A549 (cell line): ENCODE measurements around the gene DLGAP1. TPM values are rescaled to one million over a fixed set of nuclear protein-coding genes. Genes with fewer than 3 reads are reported as not detected.

ENCODE experiments used
- ATAC-seq, 2 experiments: fragments of 200-7000 bp in 1 of 2; fragments of >200 bp in 1 of 2; cut with Nextera tagmentation in 1 of 2; cut with Tn5 transposase in 1 of 2; 3 replicates each; pipeline versions ENCODE4 v1.8.0 to v1.9.1; 2018 to 2020; ENCODE audit warnings: mild to moderate bottlenecking in 1 of 2, moderate library complexity in 1 of 2
- CTCF ChIA-PET: fragments of 300-600 bp; sonication (Branson Sonifier 250); formaldehyde crosslinking; extraction: SDS; loops from one replicate; lab custom pipeline; 2021; ENCODE audit warnings: antibody characterized with exemption, inconsistent platforms; lab: Yijun Ruan, JAX
- POLR2A ChIA-PET: fragments of 350-600 bp; formaldehyde crosslinking; extraction: SDS; loops from one replicate; lab custom pipeline; 2021; ENCODE audit warnings: antibody characterized with exemption, inconsistent platforms; lab: Yijun Ruan, JAX
- DNase-seq, 2 experiments: peaks; one replicate each; pipeline versions ENCODE4 v3.0.0 to v3.0.0-alpha.2; 2011 to 2016; ENCODE audit warnings: low read depth in 1 of 2, low spot score in 1 of 2
- FAIRE-seq: peaks from 2 replicates; lab custom pipeline; 2011; peaks lifted over from hg19 to GRCh38; lab: Jason Lieb, UNC
- H3K27ac ChIP-seq, 2 experiments: fragments of >200 bp; sonication (Bioruptor Twin); formaldehyde crosslinking; 3 replicates each; pipeline ENCODE4 v1.5.1; 2016 to 2017
- H3K4me1 ChIP-seq: fragments of >200 bp; sonication (Bioruptor Twin); formaldehyde crosslinking; 3 replicates; pipeline ENCODE4 v1.6.1; 2016
- H3K4me2 ChIP-seq: fragments of >200 bp; sonication (Bioruptor Twin); formaldehyde crosslinking; 3 replicates; pipeline ENCODE4 v1.6.1; 2016
- H3K4me3 ChIP-seq: fragments of >200 bp; sonication (Bioruptor Twin); formaldehyde crosslinking; 3 replicates; pipeline ENCODE4 v1.5.1; 2016
- H3K9me3 ChIP-seq: fragments of >200 bp; sonication (Bioruptor Twin); formaldehyde crosslinking; 3 replicates; pipeline ENCODE4 v1.6.1; 2016
- ATOH8 ChIP-seq: fragments of 250-450 bp; sonication (Bioruptor Pico); IDR thresholded peaks from 2 replicates; pipeline ENCODE4 v1.5.0; 2020; ENCODE audit warnings: low read depth, mild to moderate bottlenecking, moderate library complexity
- BCL3 ChIP-seq: fragments of >200 bp; sonication (Bioruptor Twin); formaldehyde crosslinking; IDR thresholded peaks from 3 replicates; pipeline ENCODE4 v1.6.1; 2016
- CBX2 ChIP-seq: fragments of 200-600 bp; sonication (generic); IDR thresholded peaks from 2 replicates; pipeline ENCODE4 v1.6.1; 2016; ENCODE audit warnings: low read depth, mild to moderate bottlenecking, borderline replicate concordance
- CEBPB ChIP-seq, 2 experiments: fragments of >200 bp in 1 of 2; sonication (Bioruptor Twin) in 1 of 2; formaldehyde crosslinking in 1 of 2; IDR thresholded peaks; 2 replicates each; pipeline ENCODE4 v1.6.1; 2012 to 2016
- CTCF ChIP-seq: fragments of >200 bp; sonication (Bioruptor Twin); formaldehyde crosslinking; IDR thresholded peaks from 3 replicates; pipeline ENCODE4 v1.5.1; 2016
- E2F6 ChIP-seq: IDR thresholded peaks from 2 replicates; pipeline ENCODE4 v1.6.1; 2012; ENCODE audit warnings: low read depth, borderline replicate concordance
- ELK1 ChIP-seq: fragments of 150-350 bp; IDR thresholded peaks from 2 replicates; pipeline ENCODE4 v1.6.1; 2014; ENCODE audit warnings: low read depth, mild to moderate bottlenecking, low read length
- ESRRA ChIP-seq: fragments of 150-350 bp; IDR thresholded peaks from 2 replicates; pipeline ENCODE4 v1.6.1; 2014; ENCODE audit warnings: mild to moderate bottlenecking, low read length, borderline replicate concordance
- FOSL2 ChIP-seq, 2 experiments: fragments of 450-650 bp in 1 of 2; fragments of >200 bp in 1 of 2; sonication (Bioruptor Twin) in 1 of 2; formaldehyde crosslinking; IDR thresholded peaks; 2 replicates each; pipeline versions ENCODE4 v1.5.0 to v1.6.1; 2016 to 2020; ENCODE audit warnings: mild to moderate bottlenecking in 1 of 2, moderate library complexity in 1 of 2
- HES2 ChIP-seq: fragments of >200 bp; sonication (Bioruptor Twin); formaldehyde crosslinking; IDR thresholded peaks from 2 replicates; pipeline ENCODE4 v1.6.1; 2016
- HOXA7 ChIP-seq: fragments of 250-450 bp; sonication (Bioruptor Pico); IDR thresholded peaks from 2 replicates; pipeline ENCODE4 v1.5.0; 2020; ENCODE audit warnings: mild to moderate bottlenecking, moderate library complexity
- HOXB13 ChIP-seq: fragments of 250-450 bp; sonication (Bioruptor Pico); IDR thresholded peaks from 2 replicates; pipeline ENCODE4 v1.5.0; 2020; ENCODE audit warnings: low read depth, mild to moderate bottlenecking, moderate library complexity
- HOXB5 ChIP-seq: fragments of 250-450 bp; sonication (Bioruptor Pico); IDR thresholded peaks from 2 replicates; pipeline ENCODE4 v1.5.0; 2020; ENCODE audit warnings: mild to moderate bottlenecking, moderate library complexity
- JUNB ChIP-seq: fragments of >200 bp; sonication (Bioruptor Twin); formaldehyde crosslinking; IDR thresholded peaks from 2 replicates; pipeline ENCODE4 v1.6.1; 2016
- KDM1A ChIP-seq: fragments of 200-600 bp; sonication (generic); IDR thresholded peaks from 2 replicates; pipeline ENCODE4 v1.6.1; 2016; ENCODE audit warnings: low read depth, mild to moderate bottlenecking
- MAFK ChIP-seq: fragments of 450-650 bp; IDR thresholded peaks from 2 replicates; pipeline ENCODE4 v1.6.1; 2014; ENCODE audit not compliant: partially characterized antibody
- NR3C1 ChIP-seq: fragments of >200 bp; sonication (Bioruptor Twin); formaldehyde crosslinking; IDR thresholded peaks from 3 replicates; pipeline ENCODE4 v1.6.1; 2017
- PHF8 ChIP-seq: fragments of 200-600 bp; sonication (generic); IDR thresholded peaks from 2 replicates; pipeline ENCODE4 v1.6.1; 2016; ENCODE audit warnings: low read depth, mild to moderate bottlenecking, antibody characterized with exemption, moderate library complexity, borderline replicate concordance
- POLR2A ChIP-seq: IDR thresholded peaks from 2 replicates; pipeline ENCODE4 v1.6.1; 2012; ENCODE audit warnings: mild to moderate bottlenecking, low read length
- SREBF2 ChIP-seq: fragments of 450-650 bp; IDR thresholded peaks from 2 replicates; pipeline ENCODE4 v1.6.1; 2014; ENCODE audit warnings: mild to moderate bottlenecking, moderate library complexity
- WGBS: methylation state at CpG from one replicate; pipeline ENCODE4 v1.1.6; 2017; ENCODE audit errors: missing lambda C conversion rate; 5-methylcytosine and 5-hydroxymethylcytosine counted together
- polyA plus RNA-seq, 4 experiments: library from polyadenylated mRNA; depleted of rRNA in 3 of 4; stranded (reverse); fragments of >200 nt; fragmentation: RNase III in 1 of 4; extraction: RNeasy Plus Mini Kit Qiagen cat#74134 plus additional on column Dnase treatment in 1 of 4; gene quantifications; 2 replicates in 3 of 4; 3 replicates in 1 of 4; pipeline ENCODE4 v1.2.3, GENCODE V29; 2011 to 2017

The DLGAP1 gene
- polyA plus RNA-seq, 2 of the 4 experiments (the other 2 are of a cell fraction): 0.04 to 0.12 TPM

GRCh38 chr18:4157352-4157751, 297.8 kb downstream of the DLGAP1 start (continued):
- TF ChIP-seq ATOH8 (no peak), CTCF (no peak), CBX2 (no peak), HOXB13 (no peak)
- TF ChIP-seq, all 56 proteins: peak for 0

GRCh38 chr18:4146797-4147196, 308.3 kb downstream of the DLGAP1 start:
- ATAC-seq (no peak), DNase-seq (no peak), FAIRE-seq (no peak)
- 3% methylated on average over 1 of the region's 1 CpG for WGBS
- POLR2A ChIA-PET: no interaction called here
- no peak overlapping the region for H3K27ac ChIP-seq
- H3K4me2 ChIP-seq: no peak overlapping the region
- no peaks in the 10 kb centered on the region for H3K4me1 ChIP-seq
- no peak overlapping the region for H3K4me3 ChIP-seq
- CTCF ChIA-PET: no interaction called here
- TF ChIP-seq KDM1A (no peak), MAFK (peak; percentile 32)
- no peaks in the 10 kb centered on the region for H3K9me3 ChIP-seq

- no peaks in the 10 kb centered on the region for H3K9me3 ChIP-seq
- FAIRE-seq (no peak), DNase-seq (no peak), ATAC-seq (no peak)
- CTCF ChIA-PET: no interaction called here
- H3K4me3 ChIP-seq: no peak overlapping the region
- 0% methylated on average over 1 of the region's 1 CpG for WGBS
- H3K4me1 ChIP-seq: no peaks in the 10 kb centered on the region
- H3K4me2 ChIP-seq: no peak overlapping the region
- H3K27ac ChIP-seq: no peak overlapping the region
- TF ChIP-seq NR3C1: no peak
- no peak for TF ChIP-seq SREBF2
- TF ChIP-seq HES2: no peak
- TF ChIP-seq KDM1A: no peak
- TF ChIP-seq BCL3: no peak
- no peak for TF ChIP-seq HOXA7 (CRISPR knock-in tag)
- no peak for TF ChIP-seq ESRRA
- no peak for TF ChIP-seq E2F6
- TF ChIP-seq, all 56 proteins: peak for 0
- POLR2A ChIA-PET: no interaction called here
Measured at GRCh38 chr18:4144201-4144600, 310.9 kb downstream of the DLGAP1 start.

GRCh38 chr18:4143585-4143984, 311.5 kb downstream of the DLGAP1 start:
- Histone ChIP-seq H3K4me3 (no peak overlapping the region), H3K27ac (no peak overlapping the region), H3K9me3 (no peaks in the 10 kb centered on the region), H3K4me1 (no peaks in the 10 kb centered on the region), H3K4me2 (no peak overlapping the region)
- FAIRE-seq: no peak
- ChIA-PET CTCF (no interaction called here), POLR2A (no interaction called here)
- WGBS: 40% methylated on average over 1 of the region's 1 CpG
- no peak for TF ChIP-seq JUNB
- TF ChIP-seq FOSL2 (IDR thresholded peaks at IDR 0.05): no peak
- TF ChIP-seq FOSL2 (CRISPR knock-in tag; IDR thresholded peaks at IDR 0.05): no peak
- TF ChIP-seq ELK1: no peak
- TF ChIP-seq CBX2: no peak
- no peak for TF ChIP-seq PHF8
- no peak for TF ChIP-seq CEBPB (IDR thresholded peaks at IDR 0.05)
- TF ChIP-seq SREBF2: no peak
- no peak for TF ChIP-seq BCL3
- no peak for TF ChIP-seq POLR2A
- no peak for TF ChIP-seq HOXB5 (CRISPR knock-in tag)
- DNase-seq: no peak
- ATAC-seq: no peak
